HG03060 (cell line): ENCODE measurements around the gene MSTO1.
"Not testable (repeated sequence)": the region's sequence is repeated elsewhere in the genome, so short reads cannot be mapped to it uniquely, and the experiment has no call there.

Experiments used
- ATAC-seq: cut with Tn5 transposase; IDR thresholded peaks from one replicate; pipeline ENCODE4 v1.9.1; 2021; ENCODE audit warnings: low read depth, moderate number of reproducible peaks; ENCODE audit not compliant: unreplicated experiment

The MSTO1 gene

DNA sequence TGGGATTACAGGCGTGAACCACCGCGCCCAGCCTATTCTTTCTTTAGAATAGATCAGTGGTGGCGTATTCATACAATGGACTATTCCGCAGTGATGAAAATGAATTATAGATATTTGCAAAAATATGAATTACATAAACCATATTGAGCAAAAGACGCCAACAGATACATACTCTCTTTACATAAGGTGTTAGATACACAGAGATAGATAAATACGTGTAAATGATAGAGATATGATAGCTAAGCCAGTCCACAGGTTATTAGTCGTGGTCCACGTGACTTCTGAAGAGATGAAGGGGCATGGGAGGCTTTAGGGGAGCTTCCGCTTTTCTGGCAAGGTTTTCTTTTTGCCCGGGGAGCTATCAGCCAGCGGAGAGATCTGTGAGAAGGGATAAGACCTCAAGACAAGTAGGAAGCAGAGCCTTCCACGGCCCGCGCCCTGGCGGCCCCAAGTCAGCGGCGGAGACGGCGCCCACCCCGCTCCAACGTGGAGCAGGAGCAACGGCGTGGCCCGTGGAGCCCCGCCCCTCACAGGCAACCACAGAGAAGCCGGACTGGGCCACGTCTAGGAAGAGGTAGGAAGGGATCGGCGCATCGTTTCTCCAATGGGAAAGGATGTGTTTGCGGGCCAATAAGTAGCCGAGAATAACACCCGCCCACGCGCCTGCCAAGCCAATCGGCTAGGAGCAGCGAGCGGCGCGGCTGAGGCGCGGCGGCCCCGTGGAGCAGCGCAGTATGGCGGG lies at the start of gene MSTO1:
Gene MSTO1 (plus strand): TSS at position 704 of the 742 bp plus-strand sequence. CDS start 31 bp downstream, at position 735.
- peak; percentile 89 for ATAC-seq

DNA sequence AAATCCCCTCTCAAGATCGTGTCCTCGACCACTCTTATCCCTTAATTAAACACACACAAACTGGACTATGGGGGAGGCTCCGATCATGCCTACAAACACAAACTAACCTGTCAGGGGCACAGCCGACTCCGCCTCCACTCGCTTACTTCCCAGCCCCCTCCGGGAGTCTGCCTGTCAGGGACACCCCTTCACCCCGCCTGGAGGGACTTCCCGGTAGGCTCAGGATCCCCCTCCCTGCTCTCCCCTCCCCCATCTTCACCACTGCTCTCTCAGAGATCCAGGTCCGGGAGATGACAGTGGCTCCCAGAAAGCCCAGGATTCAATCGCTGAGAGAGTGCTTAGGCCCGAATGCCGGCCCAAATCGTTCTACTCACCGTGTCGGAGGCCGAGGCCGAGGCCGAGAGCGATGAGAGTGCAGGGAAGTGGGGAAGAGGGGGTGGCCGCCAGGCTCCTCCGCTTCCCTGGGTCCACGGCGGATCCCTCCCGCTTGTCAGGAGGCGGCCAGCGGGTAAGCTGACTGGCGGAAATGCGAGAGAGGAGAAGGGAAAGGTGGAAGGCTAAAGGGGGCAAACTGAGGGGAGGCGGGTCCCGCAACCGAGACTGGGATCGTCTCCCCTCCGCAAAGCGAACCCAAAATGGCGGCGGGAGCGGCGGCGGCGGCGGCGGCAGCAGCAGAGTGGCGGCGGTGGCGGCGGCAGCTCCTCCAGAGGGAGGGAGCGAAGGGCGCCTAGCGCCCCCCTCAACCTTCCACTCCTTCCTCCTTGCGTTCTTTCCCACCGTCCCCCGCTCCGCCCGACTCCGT lies 48.0 kb upstream of the MSTO1 start:
- peak; percentile 13 for ATAC-seq

GRCh38 chr1:155562581-155563376 lies 47.2 kb upstream of the MSTO1 start, which contains the start of gene ASH1L:
Gene ASH1L (minus strand): TSS chr1:155562803. CDS start chr1:155521519, 41,284 bp downstream.
- ATAC-seq: peak; percentile 69

GRCh38 chr1:155563377-155564022 lies 46.5 kb upstream of the MSTO1 start:
- ATAC-seq: not testable (repeated sequence)

DNA sequence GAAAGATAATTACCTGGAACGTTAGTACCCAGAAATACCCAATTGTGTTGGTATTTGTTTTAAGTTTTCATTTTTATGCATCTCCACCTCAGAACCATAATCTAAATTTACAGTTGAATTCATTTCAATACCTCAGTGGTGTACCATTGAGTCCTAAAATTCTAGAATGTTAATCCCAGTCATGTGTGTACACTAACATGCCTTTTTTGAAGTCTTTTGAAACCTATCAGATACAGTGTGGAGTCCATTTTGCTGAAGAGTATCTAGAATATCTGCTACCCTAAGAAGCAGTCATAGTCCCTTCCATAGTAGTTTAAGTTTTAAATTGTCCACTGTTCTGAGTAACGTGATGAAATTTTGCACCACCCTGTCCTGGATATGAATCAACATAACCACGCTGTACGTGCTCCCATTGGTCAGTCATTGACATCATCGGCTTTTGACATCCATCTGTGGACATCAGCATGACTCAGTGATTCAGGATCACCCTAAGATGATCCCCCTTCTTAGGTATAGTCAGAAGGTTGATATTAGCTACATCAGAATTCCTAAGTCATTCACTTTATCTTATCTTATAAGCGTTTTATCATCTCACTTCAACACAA lies 39.9 kb upstream of the MSTO1 start:
- ATAC-seq: no peak

DNA sequence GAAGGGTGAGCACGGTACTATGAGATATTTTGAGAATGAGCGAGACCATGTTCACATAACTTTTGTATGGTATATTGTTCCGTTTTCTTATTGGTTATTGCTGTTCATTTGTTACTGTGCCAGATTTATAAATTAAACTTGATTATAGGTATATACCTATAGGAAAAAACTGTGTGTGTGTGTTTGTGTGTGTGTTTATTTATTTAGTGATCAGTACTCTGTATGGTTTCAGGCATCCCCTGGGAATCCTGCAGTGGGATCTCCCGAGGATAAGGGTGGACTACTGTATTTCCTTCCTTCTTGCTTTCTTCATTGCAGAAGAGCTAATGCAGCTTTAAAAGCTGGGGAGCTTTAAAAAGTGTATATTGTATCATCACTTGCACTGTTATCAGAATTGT lies 39.4 kb upstream of the MSTO1 start:
- ATAC-seq: no peak

- no peak for ATAC-seq
These were observed 35.9 kb upstream of the MSTO1 start for GRCh38 chr1:155574077-155574476.

GRCh38 chr1:155575608-155576007 lies 34.4 kb upstream of the MSTO1 start:
- ATAC-seq: not testable (repeated sequence)

- not testable (repeated sequence) for ATAC-seq
These were observed 26.2 kb upstream of the MSTO1 start for GRCh38 chr1:155583846-155584245.

DNA sequence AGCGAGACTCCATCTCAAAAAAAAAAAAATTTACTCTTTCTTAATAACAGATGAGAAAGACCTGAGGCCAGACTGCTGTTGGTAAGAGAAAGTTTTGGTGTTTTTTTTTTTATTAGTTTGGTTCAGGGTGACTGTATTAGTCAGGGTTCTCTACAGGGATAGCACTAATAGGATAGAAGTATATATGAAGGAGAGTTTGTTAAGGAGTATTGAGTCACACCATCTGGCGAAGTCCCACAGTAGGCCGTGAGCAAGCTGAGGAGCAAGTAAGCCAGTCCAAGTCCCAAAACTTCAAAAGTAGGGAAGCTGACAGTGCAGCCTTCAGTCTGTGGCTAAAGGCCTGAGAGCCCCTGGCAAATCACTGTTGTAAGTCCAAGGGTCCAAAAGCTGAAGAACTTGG lies 20.7 kb upstream of the MSTO1 start:
- not testable (repeated sequence) for ATAC-seq

- ATAC-seq: not testable (repeated sequence)
These were observed 19.3 kb upstream of the MSTO1 start for GRCh38 chr1:155590516-155591247.

DNA sequence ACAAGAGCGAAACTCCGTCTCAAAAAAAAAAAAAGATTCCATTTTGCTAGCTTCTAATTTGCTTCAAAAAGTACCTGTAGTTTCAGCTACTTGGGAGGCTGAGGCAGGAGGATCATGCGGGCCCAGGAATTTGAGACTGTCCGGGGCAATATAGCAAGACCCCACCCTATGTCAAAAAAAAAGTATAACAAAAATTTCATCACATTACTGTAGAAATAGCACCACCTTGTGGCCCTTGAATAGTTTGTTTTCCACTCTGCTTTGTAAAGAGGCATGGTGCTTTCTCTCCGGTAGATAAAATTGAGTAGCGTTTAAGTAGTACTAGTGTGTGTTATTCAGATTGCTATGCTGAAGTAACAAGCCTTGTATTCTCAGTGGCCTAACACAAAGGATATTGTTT lies 18.2 kb upstream of the MSTO1 start:
- no peak for ATAC-seq

DNA sequence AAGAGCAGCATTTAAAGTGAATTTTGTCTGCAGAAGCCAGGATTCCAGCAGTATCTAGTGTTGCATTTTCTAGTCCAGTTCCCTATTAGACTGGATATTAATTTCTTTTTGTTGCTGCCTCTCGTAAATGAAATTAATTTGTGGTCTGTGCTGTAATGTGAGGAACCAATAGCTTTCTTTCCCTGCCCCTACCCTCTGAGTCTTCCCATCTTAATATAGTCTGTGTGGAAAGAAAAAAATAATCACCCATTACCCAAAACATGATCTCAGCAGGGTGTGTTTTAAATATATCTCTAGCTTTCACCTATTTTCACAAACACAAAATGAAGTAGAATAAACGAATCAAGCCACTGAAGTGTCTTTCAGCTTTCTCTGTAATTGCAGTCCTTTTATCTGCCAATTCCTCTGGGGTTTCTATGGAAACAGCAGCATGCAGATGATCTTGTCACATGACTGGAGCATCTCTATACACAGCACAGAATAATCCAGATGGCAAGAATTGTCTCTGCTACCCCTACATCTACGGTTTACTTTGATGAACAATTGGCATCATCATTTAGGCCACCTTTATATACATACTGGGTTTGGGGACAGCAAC lies 14.0 kb upstream of the MSTO1 start:
- ATAC-seq: not testable (repeated sequence)

GRCh38 chr1:155596864-155597263 lies 13.2 kb upstream of the MSTO1 start:
- no peak for ATAC-seq

DNA sequence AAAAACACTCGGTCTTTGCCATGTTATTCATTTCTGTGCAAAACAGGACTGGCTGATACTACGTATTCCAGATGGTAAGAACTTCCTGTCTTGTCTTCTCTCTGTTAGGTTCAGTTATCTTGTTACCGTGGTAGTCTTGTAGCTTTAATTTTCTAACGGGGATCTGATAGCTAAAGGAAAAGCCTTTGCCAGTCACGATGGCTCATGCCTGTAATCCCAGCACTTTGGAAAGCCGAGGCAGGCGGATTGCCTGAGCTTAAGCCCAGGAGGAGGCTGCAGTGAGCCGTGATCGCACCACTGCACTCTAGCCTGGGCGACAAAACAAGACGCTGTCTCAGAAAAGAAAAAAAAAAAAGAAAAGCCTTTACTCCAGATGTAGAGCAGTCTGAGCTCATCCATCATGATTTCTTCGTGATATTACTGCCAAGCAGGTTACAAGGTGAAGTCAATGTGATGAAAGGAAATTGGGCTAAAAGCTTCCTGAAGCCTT lies 11.1 kb upstream of the MSTO1 start:
- ATAC-seq: no peak

DNA sequence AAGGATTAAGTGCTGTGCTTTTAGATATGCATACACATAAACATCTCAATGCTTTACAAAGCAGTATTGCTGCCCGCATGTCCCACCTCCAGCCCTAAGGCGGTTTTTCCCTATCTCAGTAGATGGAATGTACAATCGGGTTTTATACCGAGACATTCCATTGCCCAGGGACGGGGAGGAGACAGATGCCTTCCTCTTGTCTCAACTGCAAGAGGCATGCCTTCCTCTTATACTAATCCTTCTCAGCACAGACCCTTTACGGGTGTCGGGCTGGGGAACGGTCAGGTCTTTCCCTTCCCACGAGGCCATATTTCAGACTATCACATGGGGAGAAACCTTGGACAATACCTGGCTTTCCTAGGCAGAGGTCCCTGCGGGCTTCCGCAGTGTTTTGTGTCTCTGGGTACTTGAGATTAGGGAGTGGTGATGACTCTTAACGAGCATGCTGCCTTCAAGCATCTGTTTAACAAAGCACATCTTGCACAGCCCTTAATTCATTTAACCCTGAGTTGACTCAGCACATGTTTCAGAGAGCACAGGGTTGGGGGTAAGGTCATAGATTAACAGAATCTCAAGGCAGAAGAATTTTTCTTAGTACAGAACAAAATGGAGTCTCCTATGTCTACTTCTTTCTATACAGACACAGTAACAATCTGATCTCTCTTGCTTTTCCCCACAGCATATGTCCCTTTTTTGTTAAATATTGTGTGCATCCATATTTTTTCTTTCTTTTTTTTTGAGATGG lies 10.0 kb upstream of the MSTO1 start:
- not testable (repeated sequence) for ATAC-seq

DNA sequence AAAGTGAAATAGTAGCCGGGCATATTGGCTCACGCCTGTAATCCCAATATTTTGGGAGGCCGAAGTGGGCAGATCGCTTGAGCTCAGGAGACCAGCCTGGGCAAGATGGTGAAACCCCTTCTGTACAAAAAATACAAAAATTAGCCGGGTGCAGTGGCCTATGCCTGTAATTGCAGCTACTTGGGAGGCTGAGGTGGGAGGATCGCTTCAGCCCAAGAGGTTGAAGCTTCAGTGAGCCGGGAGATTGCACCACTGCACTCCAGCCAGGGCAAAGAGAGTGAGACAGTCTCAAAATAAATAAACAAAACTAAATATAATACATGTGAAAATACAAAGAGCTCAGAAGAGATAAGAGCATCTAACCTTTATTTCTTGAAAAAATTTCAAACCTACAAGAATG lies 2.3 kb upstream of the MSTO1 start:
- no peak for ATAC-seq

DNA sequence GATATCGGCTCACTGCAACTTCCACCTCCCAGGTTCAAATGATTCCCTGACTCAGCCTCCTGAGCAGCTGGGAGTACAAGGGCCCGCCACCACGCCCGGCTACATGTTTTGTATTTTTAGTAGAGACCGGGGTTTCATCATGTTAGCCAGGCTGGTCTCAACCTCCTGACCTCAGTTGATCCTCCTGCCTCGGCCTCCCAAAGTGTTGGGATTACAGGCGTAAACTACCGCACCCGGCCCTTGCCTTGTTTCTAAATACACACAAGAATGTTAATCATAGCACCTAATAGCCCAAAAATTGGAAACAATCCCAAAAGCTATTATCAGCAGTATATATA lies 1.2 kb upstream of the MSTO1 start:
- no peak for ATAC-seq
